ENCODE results near the gene IGDCC3. TPM values are rescaled to one million over a fixed set of nuclear protein-coding genes. Genes with fewer than 3 reads are reported as not detected.
"Not testable (repeated sequence)": the region's sequence is repeated elsewhere in the genome, so short reads cannot be mapped to it uniquely, and the experiment has no call there.

Gene IGDCC3
- total RNA-seq, 2 experiments from 2014 or later, result not detected

DNA sequence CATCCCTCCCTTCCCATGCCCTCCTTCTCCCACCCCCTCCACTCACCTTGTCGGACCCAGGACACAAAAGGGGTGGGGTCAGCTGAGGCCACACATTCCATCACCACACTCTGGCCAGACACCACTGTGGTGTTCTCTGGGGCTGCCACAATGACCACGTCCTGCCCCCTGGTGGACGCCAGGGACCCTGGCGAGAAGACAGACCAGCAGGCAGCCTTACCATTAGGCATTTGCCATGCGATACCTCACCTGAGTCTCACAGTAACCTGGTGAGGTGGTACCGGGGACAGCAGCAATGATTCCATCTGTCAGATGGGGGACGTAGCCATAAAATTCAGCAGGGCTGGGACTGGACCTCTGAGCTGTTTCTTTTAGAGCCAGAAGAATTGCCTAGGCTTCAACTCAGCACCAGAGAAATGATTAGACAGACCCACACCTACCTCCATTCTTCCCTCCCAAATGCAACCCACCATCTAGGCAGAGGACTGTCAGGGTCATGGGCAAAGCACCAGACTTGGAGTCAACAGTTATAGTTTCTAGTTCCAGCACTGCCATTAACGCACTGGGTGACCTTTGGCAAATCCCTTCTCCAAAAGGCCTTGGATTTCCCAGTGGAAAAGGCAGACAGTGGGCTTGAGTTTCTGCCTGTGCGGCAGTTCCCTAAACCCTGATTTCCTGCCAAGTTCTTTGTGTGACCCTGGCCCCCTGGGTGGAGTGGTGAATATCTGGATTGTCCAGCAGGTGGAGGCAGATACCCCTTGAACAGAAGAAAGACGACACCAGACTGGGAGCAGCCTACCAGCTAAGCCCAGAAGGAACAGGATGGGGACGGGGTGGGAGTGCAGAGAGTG lies 23.2 kb upstream of the IGDCC3 start:
- peaks cover 51% of the 10 kb centered on the region for H3K27me3 Mint-ChIP-seq
- CTCF ChIA-PET, result interaction anchor here (0.8 to 3.7 kb wide), 10 partner anchors 9 to 82 kb away, joined by 3 to 15 read pairs (median 5); no protein-coding TSS in a partner anchor
- H3K4me3 Mint-ChIP-seq, result no peak overlapping the region
- no peaks in the 10 kb centered on the region for H3K4me1 Mint-ChIP-seq
- H3K36me3 Mint-ChIP-seq (ENCODE audit: low read depth), result no peaks in the 10 kb centered on the region
- H3K27ac Mint-ChIP-seq, result no peak overlapping the region
- DNase-seq, result peak; percentile 59
- POLR2A ChIA-PET, result interaction anchor here (0.9 kb wide), 1 partner anchor 96 kb away, joined by 3 read pairs; no protein-coding TSS in a partner anchor
- H3K9me3 Mint-ChIP-seq, result no peaks in the 10 kb centered on the region

DNA sequence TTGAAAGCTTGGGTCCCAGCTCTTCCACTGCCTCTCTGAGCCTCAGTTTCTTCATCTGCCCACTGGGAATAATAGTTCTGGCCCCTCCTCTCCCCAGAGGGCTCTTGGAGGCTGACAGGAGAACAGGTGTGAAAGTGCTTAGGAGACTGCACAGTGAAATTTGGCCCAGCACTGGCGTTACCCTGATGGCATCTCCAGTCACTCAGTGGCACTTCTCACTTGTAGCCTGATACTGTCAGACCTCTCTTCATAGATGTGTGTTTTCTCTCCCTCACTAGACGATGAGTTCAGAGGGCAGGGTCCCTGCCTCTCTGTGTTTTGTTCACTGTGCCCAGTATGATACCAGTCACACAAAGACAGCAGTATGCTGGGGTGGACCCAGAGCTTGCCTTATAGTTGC lies 22.2 kb upstream of the IGDCC3 start:
- CTCF ChIA-PET, result interaction anchor here (0.6 to 3.7 kb wide), 12 partner anchors 8 to 923 kb away, joined by 3 to 15 read pairs (median 4); partner anchors contain the start of gene PARP16
- Mint-ChIP-seq H3K4me1 (no peaks in the 10 kb centered on the region), H3K36me3 (ENCODE audit: low read depth) (no peaks in the 10 kb centered on the region), H3K4me3 (no peak overlapping the region), H3K27ac (no peak overlapping the region), H3K9me3 (no peaks in the 10 kb centered on the region), H3K27me3 (peaks cover 56% of the 10 kb centered on the region)
- POLR2A ChIA-PET, result no interaction called here
- no peak for DNase-seq

DNA sequence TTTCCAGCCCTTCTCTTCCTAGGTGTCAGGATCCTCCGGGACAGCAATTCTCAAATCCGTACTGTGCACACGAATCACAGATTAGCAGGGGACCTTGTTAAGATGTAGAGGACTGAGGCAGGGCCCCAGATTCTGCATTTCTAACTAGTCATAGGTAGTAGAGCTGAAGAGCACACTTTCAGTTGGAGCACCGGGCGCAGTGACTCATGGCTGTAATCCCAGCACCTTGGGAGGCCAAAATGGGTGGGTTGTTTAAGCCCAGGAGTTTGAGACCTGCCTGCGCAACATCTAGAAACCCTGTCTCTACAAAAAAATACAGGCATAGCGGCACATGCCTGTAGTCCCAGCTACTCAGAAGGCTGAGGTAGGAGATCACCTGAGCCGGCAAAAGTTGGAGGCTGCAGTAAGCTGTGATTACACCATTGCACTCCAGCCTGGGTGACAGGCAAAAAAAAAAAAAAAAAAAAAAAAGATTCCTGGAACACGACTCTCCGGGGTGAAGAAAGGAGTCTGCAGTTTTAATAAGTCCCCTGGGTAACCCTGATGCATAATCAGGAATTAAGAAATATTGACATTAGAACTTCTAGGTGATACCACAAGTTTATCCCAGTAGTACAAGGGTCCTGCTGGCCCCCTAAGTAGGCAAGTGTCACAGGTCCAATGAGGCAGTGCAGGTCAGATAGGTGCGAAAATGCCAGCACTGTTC lies 21.4 kb upstream of the IGDCC3 start:
- POLR2A ChIA-PET, result interaction anchor here (0.7 kb wide), 1 partner anchor 265 kb away, joined by 3 read pairs; no protein-coding TSS in a partner anchor
- Mint-ChIP-seq H3K4me1 (no peaks in the 10 kb centered on the region), H3K27ac (no peak overlapping the region), H3K9me3 (no peaks in the 10 kb centered on the region), H3K27me3 (peaks cover 57% of the 10 kb centered on the region), H3K36me3 (ENCODE audit: low read depth) (no peaks in the 10 kb centered on the region), H3K4me3 (no peak overlapping the region)
- CTCF ChIA-PET, result interaction anchor here (0.7 to 3.7 kb wide), 7 partner anchors 13 to 112 kb away, joined by 3 to 15 read pairs (median 10); partner anchors contain the start of gene PARP16
- no peak for DNase-seq

DNA sequence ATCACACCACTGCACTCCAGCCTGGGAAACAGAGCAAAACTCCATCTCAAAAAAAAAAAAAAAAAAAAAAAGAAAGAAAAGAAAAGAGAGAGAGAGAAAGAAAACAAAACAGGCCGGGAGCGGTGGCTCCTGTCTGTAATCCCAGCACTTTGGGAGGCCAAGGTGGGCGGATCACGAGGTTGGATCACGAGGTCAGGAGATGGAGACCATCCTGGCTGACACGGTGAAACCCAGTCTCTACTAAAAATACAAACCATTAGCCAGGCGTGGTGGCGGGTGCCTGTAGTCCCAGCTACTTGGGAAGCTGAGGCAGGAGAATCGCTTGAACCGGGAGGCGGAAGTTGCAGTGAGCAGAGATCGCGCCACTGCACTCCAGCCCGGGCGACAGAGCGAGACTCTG lies 20.7 kb upstream of the IGDCC3 start:
- CTCF ChIA-PET, result interaction anchor here (2.5 to 3.7 kb wide), 2 partner anchors 13 to 77 kb away, joined by 15 read pairs; no protein-coding TSS in a partner anchor
- not testable (repeated sequence) for H3K27ac Mint-ChIP-seq; H3K36me3 Mint-ChIP-seq (ENCODE audit: low read depth)

DNA sequence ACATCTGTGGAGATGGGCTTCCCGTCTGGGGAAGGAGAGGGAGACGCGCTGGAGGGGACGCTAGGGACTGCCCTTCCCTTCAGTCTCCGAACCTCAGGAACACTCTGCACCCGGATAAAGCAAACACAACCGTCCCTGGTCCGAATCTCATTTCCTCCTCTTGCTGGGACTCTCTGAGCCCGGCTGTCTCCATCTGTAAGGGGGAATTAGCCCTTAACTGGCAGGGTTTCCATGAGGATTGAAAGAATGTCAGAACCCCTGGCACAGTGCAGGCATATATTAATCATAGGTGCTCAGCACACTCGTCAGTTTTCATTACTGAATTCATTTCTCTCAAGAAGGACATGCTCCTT lies 19.1 kb upstream of the IGDCC3 start:
- no peaks in the 10 kb centered on the region for H3K36me3 Mint-ChIP-seq (ENCODE audit: low read depth)
- peaks cover 67% of the 10 kb centered on the region for H3K27me3 Mint-ChIP-seq
- no peak for DNase-seq
- H3K4me1 Mint-ChIP-seq, result no peaks in the 10 kb centered on the region
- ChIA-PET CTCF (no interaction called here), POLR2A (no interaction called here)
- no peak overlapping the region for H3K27ac Mint-ChIP-seq
- H3K9me3 Mint-ChIP-seq, result no peaks in the 10 kb centered on the region
- no peak overlapping the region for H3K4me3 Mint-ChIP-seq

More for the DNA sequence above, 20.7 kb upstream of the IGDCC3 start:
- not testable (repeated sequence) for H3K4me3 Mint-ChIP-seq, DNase-seq, H3K9me3 Mint-ChIP-seq, H3K4me1 Mint-ChIP-seq
- POLR2A ChIA-PET, result interaction anchor here (0.7 kb wide), 1 partner anchor 265 kb away, joined by 3 read pairs; no protein-coding TSS in a partner anchor
- H3K27me3 Mint-ChIP-seq, result peaks cover 59% of the 10 kb centered on the region

DNA sequence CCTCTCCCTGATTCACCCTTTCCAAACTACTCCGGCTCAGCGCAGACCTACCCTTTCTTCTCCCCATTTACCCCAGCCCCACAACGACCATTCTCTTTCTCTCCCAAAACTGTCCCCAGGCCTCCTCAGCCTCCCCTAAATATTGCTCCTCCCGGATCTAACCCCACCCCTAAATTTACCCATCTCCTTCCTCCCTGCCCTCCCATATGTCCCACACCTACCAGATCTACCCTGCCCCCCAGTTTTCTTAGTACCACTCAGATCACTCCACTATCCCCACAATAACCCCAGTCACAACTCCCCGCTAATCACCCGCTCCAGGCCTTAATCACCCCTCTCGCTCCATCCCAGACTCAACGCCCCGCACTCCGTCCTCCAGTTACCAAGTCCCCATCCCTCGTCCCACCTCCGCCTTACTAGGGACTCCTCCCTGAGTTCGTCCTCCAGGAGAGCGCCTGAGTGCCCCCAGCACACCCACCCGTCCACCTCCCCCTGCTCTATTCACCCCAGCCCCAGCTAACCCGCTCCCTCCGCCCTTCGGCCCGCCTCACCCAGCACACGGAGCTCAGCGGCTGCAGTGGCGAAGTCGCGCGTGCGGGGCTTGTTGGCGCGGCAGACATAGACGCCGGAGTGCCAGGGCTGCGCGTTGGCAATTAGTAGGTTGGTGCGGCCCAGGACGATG lies 18.6 kb upstream of the IGDCC3 start:
- ChIA-PET POLR2A (no interaction called here), CTCF (no interaction called here)
- Mint-ChIP-seq H3K27ac (no peak overlapping the region), H3K27me3 (peaks cover 67% of the 10 kb centered on the region), H3K4me1 (no peaks in the 10 kb centered on the region), H3K4me3 (no peak overlapping the region), H3K9me3 (no peaks in the 10 kb centered on the region), H3K36me3 (ENCODE audit: low read depth) (no peaks in the 10 kb centered on the region)
- DNase-seq, result no peak

DNA sequence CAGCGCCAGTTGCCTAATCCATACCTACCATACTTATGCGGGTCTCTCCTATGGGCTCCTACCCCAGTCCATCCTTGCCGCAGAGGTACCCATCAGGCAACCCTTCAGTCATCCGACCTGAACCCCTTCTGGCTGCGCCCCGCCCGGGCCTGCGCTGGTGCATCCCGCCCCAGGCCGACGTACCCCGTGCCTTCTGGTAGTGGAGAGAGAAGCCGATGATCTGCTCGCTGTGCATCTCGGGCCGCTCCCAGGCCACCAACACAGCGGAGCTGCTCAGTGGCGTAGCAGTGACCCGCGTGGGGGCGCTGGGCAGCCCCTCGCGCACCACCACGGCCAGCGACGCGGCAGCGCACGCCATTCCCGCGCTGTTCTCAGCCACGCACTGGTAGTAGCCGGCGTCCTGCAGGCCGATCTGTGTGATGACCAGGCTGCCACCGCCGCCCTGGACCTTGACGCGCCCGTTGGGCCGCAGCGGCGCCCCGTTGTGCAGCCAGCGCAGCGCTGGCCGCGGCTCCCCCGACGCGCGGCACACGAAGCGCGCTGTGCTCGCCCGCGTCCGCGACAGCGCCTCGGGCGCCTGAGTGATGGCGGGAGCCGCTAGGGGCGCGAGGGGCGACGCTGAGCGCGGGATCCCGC lies 17.9 kb upstream of the IGDCC3 start:
- DNase-seq, result no peak
- Mint-ChIP-seq H3K27ac (no peak overlapping the region), H3K9me3 (no peaks in the 10 kb centered on the region), H3K4me1 (no peaks in the 10 kb centered on the region), H3K4me3 (no peak overlapping the region), H3K27me3 (peaks cover 65% of the 10 kb centered on the region), H3K36me3 (ENCODE audit: low read depth) (no peaks in the 10 kb centered on the region)
- CTCF ChIA-PET, result interaction anchor here (2.8 kb wide), 1 partner anchor 10 kb away, joined by 17 read pairs; no protein-coding TSS in a partner anchor
- POLR2A ChIA-PET, result no interaction called here

DNA sequence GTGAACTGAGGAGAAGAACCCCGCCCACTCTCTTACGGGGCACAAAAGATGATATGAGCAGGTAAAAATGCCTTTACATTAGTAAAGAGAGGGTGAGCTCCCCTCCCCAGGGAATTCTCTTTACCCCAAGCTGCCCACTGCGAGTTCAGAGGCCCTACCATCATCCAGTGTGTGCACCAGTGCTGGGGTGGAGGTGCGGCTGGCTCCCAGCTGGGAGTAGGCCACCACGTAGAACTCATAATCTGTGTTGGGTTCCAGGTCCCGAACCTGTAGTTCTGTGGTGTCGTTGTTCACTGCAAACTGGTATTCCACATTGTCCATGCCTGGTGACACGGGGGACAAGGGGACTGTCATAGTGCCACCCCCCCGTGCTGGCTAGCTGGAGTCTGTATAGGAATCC lies 17.1 kb upstream of the IGDCC3 start:
- Mint-ChIP-seq H3K9me3 (no peaks in the 10 kb centered on the region), H3K36me3 (ENCODE audit: low read depth) (no peaks in the 10 kb centered on the region), H3K4me1 (no peaks in the 10 kb centered on the region), H3K4me3 (no peak overlapping the region), H3K27ac (no peak overlapping the region), H3K27me3 (peaks cover 63% of the 10 kb centered on the region)
- no peak for DNase-seq
- POLR2A ChIA-PET, result interaction anchor here (0.5 to 1.7 kb wide), 2 partner anchors 12 to 90 kb away, joined by 3 to 8 read pairs; partner anchors contain the start of gene RNU5B-1
- CTCF ChIA-PET, result interaction anchor here (2.8 kb wide), 1 partner anchor 9 kb away, joined by 17 read pairs; no protein-coding TSS in a partner anchor

DNA sequence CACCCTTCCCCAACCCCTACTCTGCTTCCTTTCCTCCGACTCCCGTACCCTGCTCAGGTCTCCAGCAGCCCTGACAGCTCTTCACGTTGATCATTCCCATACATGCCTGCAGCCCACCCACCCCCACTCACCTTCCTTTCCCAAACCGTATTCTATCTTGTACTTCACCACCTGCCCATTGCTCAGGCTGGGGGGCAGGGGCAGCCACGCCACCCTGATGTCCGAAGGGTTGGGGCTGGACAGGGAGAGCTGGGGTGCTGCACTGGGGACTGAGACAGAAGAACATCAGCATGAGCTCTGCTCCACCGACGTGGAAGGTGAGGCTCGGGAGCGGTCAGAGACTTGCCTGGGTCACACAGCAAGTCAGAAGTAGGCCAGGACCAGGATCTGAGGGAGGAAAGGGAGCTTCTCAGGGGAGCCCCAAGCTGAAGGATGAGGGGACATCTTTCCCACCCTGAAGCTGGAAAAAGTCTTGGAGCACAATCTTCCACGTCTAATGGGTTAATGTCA lies 16.5 kb upstream of the IGDCC3 start:
- no peaks in the 10 kb centered on the region for H3K9me3 Mint-ChIP-seq
- no peaks in the 10 kb centered on the region for H3K36me3 Mint-ChIP-seq (ENCODE audit: low read depth)
- no peak overlapping the region for H3K4me3 Mint-ChIP-seq
- H3K4me1 Mint-ChIP-seq, result no peaks in the 10 kb centered on the region
- ChIA-PET CTCF (interaction anchor here (2.8 kb wide), 1 partner anchor 9 kb away, joined by 17 read pairs; no protein-coding TSS in a partner anchor), POLR2A (interaction anchor here (0.5 to 1.7 kb wide), 2 partner anchors 12 to 89 kb away, joined by 3 to 8 read pairs; partner anchors contain the start of gene RNU5B-1)
- peaks cover 61% of the 10 kb centered on the region for H3K27me3 Mint-ChIP-seq
- no peak overlapping the region for H3K27ac Mint-ChIP-seq
- DNase-seq, result no peak

DNA sequence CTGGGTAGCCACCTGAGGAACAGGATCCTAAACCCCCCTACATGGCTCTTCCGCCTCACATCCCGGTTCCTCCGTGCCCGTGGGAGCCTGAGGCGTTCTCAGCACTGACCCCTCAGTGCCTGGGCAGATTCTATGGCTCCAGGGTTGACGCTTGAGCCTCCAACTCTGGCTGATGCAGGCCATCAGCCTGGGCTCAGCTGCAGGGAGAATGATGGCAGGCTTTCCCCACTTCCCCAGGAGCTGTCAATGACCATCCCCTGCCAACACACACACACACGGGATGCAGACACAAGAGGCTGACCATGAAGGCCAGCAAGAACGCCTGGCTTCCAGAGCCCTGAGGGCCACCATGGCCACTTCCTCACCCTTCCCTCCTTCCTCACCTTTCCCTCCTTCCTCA lies 15.8 kb upstream of the IGDCC3 start:
- POLR2A ChIA-PET, result interaction anchor here (1.7 kb wide), 1 partner anchor 89 kb away, joined by 8 read pairs; the partner anchor contains the start of gene RNU5B-1
- H3K27me3 Mint-ChIP-seq, result peaks cover 61% of the 10 kb centered on the region
- DNase-seq, result no peak

DNA sequence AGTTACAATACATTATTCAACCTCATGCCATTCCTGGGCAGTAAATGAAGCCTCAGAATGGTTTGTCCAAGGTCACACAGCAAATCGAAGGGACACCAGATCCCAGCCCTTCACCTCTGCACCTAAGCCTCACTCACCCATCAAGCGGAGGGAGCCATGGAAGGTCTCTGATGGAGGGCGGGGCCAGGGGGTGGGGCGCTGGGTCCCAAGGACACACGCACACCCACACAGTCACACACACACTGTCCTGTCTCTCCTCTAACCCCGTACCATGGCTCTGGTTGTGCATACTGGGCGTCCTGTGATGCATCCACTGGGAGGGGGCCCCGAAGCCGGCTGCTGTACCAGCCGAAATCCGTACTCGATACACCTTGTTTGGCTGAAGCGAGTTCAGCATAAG lies 15.3 kb upstream of the IGDCC3 start:
- H3K36me3 Mint-ChIP-seq (ENCODE audit: low read depth), result no peaks in the 10 kb centered on the region
- POLR2A ChIA-PET, result interaction anchor here (1.7 kb wide), 1 partner anchor 88 kb away, joined by 8 read pairs; the partner anchor contains the start of gene RNU5B-1
- no peaks in the 10 kb centered on the region for H3K9me3 Mint-ChIP-seq
- no peak for DNase-seq
- CTCF ChIA-PET, result interaction anchor here (2.8 kb wide), 1 partner anchor 7 kb away, joined by 17 read pairs; no protein-coding TSS in a partner anchor
- H3K27me3 Mint-ChIP-seq, result peaks cover 59% of the 10 kb centered on the region
- H3K4me1 Mint-ChIP-seq, result no peaks in the 10 kb centered on the region
- H3K27ac Mint-ChIP-seq, result no peak overlapping the region
- no peak overlapping the region for H3K4me3 Mint-ChIP-seq

More for the DNA sequence above, 15.8 kb upstream of the IGDCC3 start:
- CTCF ChIA-PET, result interaction anchor here (2.8 kb wide), 1 partner anchor 8 kb away, joined by 17 read pairs; no protein-coding TSS in a partner anchor
- Mint-ChIP-seq H3K4me1 (no peaks in the 10 kb centered on the region), H3K36me3 (ENCODE audit: low read depth) (no peaks in the 10 kb centered on the region), H3K9me3 (no peaks in the 10 kb centered on the region), H3K4me3 (no peak overlapping the region), H3K27ac (no peak overlapping the region)

DNA sequence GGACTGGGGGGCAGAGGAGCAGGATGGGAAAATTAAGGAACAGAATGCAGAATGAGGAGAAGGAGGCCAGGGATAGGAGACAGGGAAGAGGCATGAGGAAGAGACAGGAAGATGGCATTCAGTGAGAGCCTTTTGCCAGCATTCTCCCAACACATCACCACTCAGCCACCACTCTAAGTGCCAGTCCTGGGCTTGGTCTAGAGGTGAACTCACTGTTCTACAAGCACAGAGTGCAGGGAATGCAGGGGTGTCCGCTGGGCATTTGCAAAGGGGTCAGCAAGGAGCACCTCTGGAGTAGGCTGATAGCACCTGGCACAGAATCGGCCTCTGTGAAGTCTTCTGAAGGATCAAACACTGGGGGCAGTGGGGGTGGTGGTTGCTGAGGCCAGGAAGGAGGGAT lies 14.6 kb upstream of the IGDCC3 start:
- H3K36me3 Mint-ChIP-seq (ENCODE audit: low read depth), result no peaks in the 10 kb centered on the region
- ChIA-PET POLR2A (no interaction called here), CTCF (interaction anchor here (0.9 kb wide), 1 partner anchor 8 kb away, joined by 3 read pairs; no protein-coding TSS in a partner anchor)
- H3K4me3 Mint-ChIP-seq, result no peak overlapping the region
- H3K4me1 Mint-ChIP-seq, result no peaks in the 10 kb centered on the region
- no peak overlapping the region for H3K27ac Mint-ChIP-seq
- DNase-seq, result no peak
- H3K27me3 Mint-ChIP-seq, result peaks cover 54% of the 10 kb centered on the region
- no peaks in the 10 kb centered on the region for H3K9me3 Mint-ChIP-seq
